Measurements from ENCODE around the gene CDC42EP5.

CDC42EP5 gene

DNA sequence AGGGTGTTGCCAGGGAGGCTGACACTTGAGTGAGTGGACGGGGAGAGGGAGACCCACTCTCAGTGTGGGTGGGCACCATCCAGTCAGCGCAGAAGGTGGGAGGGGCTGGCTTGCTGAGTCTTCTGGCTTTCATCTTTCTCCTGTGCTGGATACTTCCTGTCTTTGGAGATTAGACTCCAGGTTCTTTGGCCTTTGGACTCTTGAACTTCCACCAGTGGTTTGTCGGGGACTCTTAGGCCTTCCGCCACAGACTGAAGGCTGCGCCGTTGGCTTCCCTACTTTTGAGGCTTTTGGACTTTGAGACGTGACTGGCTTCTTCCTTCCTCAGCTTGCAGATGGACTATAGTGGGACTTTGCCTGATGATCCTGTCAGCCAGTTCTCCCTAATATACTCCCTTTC lies 28.4 kb downstream of the CDC42EP5 start:
- DNase-seq: no peak

DNA sequence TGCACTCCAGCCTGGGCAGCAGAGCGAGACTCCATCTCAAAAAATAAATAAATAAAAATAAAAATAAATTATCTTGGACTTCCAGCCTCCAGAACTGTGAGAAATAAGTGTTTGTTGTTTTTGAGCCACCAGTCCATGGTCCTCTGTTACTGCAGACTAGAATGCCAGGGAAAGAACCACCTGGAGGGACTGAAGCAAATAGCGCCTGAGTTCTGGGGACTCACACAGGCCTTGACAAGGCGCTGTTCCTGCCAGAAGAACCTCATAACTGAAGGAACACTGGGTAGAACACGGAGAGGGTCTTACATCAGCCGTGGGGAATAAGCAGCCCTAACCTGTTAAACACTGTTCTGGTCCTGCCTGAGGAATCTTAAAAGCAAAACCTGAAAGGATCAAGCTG lies 32.5 kb downstream of the CDC42EP5 start:
- no peak for DNase-seq

DNA sequence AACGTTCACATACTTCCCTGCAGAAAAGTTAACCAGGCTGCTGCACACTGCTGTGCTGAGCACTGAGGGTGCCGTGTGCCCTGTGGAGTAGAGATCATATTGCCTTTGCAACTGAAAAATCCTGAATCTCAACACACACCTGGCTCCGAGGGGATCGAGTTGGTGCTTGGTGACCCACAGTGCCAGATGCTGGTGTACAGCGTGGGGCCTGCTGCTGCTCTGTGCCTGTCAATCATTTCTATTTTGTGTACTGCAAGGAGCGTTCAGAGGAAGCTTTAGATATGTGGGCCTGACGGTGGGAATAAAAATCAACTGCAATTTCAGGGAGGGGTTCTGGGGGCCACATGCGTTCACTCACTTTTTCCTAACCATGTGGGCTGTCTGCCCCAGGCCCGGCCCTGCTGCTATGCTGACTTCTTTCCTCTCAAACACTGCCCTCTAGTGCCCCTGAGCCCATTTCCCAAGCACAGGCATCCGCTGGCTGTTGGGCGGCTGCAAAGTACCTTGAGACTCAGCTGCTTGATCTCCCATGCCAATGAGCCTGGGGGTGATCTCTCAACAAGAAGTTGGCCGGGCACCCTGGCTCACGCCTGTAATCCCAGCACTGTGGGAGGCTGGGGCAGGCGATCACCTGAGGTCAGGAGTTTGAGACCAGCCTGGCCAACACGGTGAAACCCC lies 33.8 kb downstream of the CDC42EP5 start:
- DNase-seq: peak; percentile 85

DNA sequence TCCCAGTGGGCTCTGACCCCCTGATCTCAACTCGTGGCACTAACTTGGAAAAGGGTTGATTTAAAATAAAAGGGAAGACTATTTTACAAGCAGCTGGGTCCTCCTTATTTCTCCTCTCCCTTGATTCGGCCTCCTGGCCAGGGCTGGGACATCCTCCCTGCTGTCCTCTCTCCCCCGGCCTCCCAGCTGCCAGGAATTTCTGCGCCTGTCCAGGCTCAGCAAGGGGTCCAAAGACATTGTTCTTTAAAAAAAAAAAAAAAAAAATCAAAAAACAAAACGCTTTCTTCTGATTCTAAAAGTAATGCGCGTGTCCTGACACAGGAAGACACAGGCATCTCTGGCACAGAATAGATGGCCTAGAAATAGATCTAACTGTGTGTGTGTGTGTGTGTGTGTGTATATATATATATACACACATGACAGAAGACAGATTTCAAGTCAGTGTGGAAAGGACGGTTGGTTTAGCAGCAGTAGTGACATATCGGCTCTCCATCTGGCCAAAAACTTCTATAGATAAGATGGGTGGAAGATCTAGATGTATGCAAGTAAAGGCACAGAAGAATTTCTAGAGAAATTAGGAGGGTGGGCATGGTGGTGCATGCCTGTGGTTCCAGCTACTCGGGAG lies 36.4 kb downstream of the CDC42EP5 start:
- no peak for DNase-seq

DNA sequence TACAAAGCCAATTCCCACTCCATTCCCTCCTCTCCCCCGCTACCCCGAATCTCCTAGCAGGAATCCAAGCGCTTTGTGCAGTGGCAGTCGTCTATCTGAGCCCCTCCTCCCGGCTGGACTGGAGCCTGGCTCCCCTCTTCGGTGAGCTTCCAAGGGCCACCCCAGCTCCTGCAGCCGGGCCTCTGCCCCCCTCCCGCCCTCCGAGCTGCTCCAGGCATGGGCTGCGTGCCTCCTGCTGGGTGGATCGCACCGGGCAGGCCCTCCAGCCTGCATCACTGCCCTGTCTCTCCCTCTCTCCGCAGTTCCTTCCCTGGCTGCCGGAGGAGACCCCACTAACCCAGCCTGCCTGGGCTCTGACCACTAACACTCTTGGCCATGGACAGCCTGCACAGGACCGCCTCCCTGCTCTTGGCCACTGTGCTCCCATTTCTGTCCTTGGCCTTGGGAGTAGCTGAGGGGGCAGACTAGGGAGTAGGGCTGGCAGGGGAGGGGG lies 37.0 kb downstream of the CDC42EP5 start:
- DNase-seq: no peak

DNA sequence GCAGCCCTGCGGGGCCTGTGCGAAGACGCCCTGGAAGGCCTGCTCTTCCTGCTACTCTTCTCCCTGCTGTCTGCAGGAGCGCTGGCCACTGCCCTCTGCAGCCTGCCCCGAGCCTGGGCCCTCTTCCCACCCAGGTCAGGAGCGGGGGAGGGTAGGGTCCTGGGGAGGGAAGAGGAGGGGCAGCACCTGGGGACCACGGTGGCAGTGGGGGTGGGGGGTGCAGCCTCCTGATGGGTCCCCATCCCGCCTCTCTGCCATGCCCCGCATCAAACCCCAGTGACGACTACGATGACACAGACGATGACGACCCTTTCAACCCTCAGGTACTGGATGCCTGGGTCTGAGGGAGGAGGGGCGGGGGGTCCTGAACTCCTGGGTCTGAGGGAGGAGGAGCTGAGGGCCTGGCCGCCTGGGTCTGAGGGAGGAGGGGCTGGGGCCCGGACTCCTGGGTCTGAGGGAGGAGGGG lies 37.5 kb downstream of the CDC42EP5 start:
- DNase-seq: peak; percentile 51

DNA sequence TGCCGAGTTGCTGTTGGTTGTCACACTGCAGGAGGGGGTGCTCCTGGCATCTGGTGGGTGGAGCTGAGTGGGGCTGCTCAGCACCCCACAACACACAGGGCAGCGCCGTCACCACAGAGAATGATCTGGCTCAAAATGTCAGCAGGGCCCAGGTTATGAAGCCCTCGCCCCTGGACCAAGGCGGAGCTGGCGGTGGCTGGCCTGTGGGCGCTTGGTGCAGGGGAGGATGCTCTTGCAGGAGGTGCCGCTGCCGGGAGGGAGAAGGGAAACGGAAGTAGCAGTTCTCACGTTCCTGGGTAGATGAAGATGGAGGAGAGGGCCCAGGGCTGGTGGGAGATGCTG lies 38.3 kb downstream of the CDC42EP5 start:
- DNase-seq: no peak

DNA sequence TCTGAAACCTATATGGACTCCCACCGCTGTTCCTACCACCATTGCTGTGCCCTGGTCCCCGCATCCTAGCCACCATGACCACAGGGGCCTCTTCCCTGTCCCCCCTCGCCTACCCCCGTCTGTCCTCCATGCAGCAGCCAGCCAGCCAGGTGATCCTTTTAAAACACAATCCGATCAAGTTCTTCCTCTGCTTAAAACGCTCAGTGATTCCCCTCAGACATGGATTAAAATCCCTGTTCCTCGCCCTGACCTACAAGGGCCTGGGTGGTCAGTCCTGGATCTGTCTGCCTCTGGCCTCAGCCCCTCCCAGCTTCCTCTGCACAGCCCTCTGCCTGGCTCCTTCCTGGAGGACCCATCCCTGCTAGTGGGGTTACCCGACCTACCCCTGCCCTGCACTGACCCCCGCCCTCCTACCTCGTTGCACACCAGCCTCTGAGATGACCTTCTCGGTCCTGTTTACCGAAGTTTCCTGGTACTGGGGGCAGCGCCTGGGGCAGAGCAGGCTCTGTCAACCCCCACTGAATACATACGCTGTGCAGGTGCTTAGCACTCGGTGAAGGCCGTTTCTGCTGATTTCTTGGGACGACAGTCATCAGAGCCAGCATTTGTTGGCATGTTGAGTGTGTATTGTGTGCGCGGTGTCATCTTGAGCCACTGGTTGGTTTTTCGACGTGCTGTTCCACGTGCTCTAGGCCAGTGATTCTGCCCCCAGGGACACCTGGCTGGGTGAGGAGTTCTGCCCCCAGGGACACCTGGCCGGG lies 38.8 kb downstream of the CDC42EP5 start:
- peak; percentile 47 for DNase-seq

DNA sequence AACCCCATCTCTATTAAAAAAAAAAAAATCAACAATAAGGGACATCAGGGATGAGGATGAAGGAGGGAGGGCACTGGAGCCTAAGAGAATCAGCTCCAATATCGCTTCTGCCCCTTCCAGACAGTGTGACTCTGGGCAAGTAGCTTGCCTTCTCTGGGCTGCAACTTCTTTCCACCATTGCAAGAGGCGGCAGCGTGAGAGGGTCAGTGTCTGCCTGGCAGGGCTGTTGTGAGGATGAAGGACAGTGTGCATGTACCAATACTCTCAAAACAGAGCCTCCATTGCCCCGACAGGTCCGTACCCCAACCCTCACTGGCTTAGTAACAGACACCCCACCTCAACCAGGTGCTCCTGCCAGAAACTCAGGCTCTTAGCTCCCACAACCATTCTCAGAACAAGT lies 39.4 kb downstream of the CDC42EP5 start:
- no peak for DNase-seq

DNA sequence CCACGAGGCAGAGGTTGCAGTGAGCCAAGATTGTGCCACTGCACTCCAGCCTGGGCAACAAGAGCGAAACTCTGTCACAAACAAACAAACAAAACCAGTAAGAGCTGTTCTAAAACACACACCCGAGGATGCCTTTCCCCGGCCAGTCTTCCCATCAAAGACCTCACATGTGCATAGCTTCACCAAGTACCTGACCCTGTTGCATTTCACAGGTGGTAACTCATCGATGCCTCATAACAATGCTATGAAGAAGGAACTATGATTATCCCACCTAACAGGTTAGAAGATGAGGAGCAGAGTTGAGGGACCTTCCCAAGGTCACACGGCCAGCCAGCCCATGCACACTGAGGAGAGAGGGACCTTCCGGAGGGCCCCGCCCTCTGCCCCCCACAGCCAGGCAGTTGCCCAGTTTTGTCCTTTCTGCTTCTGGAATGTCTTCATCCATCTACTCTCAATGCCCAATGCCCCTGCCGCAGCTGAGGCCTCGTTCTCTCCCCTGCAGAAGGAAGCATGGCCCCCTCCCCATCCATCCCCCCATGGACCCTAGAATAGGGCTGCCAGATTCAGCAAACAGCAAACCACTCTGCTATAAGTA lies 40.9 kb downstream of the CDC42EP5 start:
- peak; percentile 83 for DNase-seq

DNA sequence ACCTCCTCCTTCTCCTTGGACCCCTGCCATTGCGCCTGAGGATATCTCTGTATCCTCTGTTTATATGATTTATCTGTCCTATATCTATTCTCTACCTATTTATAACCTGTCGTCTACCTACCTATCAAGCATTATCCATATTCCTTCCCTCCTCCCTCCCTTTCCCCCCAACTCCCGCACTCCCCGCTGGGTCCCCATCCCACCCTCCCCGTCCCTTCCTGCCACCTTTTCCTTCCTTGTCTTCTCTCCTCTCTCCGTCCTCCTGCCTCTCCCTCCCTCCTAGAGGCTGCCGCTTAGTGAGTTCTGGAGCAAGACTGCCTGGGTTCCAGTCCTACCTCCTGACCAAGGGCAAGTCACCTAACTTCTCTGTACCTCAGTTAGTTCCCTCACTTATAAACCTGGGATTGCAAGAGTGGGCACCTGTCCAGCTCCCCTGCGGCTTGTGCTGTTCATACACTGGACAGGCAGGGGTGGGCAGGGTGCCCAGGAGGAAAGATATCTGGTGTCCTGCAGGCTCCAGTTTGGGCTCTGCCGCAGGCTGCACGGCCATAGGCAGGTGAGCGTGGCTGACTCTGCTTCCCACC lies 41.7 kb downstream of the CDC42EP5 start:
- DNase-seq: no peak

DNA sequence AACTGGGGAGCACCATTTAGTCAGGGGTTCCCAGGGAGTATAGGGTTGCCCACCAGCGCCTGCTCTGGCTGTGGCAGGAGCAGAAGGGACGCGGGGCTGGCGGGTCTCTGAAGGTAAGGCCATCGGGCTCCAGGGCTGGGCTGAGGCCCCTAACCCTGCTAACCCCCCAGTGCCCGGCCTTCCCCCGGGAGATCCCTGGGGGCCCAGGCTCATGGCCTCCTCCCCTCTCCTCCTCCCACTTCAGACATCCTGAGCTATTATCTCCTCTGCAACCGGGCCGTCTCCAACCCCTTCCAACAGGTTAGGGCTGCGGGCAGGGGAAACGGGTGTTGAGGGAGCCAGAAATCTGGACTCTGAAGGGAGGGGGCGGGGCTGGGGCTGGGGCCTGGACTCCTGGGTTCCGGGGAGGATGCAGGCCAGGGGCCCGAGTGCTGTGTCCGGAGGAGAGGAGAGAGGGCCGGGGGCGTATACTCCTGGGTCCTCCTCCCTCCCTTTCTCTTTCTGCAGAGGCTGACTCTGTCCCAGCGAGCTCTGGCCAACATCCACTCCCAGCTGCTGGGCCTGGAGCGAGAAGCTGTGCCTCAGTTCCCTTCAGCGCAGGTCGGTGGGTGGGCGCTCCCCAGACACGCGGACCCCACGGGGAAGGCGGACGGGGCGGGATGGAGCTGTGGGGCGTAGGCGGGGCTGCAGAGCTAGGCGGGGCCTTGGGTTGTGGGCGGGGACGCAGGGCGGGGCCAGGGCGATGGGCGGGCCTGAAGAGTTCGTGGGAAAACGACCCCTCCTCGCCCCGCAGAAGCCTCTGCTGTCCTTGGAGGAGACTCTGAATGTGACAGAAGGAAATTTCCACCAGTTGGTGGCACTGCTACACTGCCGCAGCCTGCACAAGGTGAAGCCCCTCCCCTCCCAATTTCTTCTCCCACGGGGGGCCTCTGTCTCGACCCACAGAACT lies 42.5 kb downstream of the CDC42EP5 start:
- peak; percentile 92 for DNase-seq

DNA sequence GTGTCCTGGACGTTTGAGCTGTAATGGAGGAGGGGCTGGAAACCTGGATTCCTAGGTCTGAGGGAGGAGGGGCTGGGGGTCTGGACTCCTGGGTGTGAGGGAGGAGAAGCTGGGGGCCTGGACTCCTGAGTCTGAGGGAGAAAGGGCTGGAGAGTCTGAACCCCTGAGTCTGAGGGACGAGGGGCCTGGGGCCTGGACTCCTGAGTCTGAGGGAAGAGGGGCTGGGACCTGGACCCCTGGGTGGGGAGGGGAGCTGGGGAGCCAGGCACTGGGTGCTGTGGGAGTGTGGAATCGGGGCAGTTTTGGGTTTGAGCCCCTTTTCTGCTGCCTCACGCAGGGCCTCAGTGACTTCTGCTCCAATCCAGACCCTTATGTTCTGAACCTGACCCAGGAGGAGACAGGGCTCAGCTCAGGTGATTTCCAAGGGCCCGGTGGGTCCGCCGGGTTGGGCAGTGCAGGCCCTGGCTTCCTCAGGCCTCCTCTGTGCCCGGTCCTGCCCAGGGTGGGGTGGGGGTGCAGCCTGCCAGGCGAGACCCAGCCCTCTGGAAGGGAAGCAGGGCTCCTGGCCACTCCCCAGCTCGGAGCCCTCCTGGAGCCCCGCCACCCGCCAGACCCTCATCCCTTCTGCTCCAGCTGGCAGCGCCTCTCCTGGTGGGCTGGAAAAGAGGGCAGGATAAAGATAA lies 43.4 kb downstream of the CDC42EP5 start:
- DNase-seq: no peak

DNA sequence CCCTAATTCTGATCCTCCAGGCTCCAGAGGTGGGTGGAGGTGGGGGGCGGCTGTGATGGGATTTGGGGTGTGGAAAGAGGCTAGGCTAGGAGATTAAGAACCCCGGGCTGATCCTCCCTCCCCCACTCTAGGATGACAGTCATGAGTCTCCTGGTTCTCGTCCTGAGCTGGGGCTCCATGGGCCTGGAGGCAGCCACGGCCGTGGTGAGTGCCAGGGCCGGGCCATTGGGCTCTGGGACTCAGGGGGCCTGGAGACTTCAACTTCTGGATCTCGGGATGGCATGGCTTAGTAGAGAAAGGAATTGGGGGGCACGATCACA lies 44.0 kb downstream of the CDC42EP5 start:
- no peak for DNase-seq

DNA sequence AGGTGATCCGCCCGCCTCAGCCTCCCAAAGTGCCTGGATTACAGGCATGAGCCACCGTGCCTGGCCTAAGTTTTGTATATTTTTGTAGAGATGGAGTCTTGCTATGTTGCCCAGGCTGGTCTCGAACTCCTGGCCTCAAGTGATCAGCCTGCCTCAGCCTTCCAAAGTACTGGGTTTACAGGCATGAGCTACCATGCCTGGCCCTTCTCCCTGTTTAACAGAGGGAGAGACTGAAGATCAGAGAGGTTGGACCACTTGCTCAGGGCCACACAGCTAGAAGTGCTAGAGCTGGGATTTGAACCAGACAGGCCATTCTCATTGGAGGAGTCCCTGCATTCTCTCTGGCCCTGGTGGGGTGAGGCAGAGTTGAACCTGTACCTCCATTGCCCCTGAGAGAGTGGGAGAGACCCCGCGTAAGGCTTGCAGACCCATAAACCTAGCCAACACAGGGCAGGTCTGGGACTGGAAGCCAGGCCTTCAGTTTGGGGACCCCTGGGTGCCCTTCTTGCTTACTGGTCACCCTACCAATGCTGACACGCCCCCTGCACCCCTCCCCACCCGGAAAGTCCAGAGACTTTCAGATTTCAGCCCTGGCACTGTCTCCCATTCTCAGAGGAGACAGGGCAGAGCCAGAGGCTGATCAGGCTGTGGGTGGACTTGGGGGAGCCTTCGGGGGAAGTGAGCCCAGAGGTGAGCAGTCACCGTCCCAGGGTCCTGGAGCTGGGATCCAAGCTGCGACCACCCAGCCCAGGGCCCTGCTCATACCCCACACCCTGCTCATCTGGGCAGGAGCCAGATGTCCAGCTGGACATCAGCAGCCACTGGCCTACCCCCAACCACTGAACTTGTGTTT lies 44.5 kb downstream of the CDC42EP5 start:
- no peak for DNase-seq

DNA sequence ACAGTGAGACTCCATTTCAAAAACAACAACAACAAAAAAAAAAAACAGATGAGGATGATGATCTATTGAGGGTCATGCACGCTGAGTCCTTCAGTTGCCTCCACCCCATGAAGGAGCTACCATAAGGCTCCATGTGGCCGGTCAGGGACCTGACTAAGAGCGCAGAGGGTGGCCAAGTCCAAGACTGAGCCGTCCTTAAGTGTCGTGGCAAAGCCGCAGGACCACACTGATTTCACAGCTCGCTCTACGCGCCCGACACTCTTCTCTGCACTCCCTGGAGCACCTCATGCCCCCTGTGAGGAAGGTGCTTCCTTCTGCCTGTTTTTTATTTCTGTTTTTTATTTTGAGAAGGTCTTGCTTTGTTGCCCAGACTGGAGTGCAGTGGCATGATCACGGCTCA lies 45.5 kb downstream of the CDC42EP5 start:
- DNase-seq: no peak

DNA sequence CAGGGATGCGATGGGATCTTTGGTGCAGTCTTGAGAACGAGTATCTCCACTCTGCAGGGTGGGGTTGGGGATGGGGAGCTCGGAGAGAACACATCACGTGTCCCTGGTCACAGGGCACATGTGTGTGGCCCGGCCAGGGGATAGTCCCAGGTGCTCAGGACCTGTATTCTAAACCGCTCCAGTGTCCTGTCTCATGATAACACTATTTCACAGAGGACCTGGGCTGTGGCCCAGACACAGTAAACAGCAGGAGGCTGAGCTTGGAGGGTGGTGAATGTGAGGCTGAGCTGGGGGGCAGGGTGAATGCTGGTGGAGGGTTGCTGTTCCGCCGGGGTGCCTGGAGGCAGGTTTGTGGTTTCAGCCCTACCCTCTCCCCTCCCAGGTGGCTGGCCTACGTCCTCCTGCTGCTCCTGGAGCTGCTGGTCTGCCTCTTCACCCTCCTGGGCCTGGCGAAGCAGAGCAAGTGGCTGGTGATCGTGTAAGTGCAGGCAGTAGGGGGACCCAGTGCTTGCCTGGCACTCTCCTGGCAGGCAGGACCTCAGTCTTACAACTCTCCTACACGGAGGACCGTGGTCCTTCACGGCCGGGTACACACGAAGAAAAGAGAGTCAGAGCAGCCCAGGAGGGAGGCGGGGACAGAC lies 46.7 kb downstream of the CDC42EP5 start:
- peak; percentile 89 for DNase-seq

DNA sequence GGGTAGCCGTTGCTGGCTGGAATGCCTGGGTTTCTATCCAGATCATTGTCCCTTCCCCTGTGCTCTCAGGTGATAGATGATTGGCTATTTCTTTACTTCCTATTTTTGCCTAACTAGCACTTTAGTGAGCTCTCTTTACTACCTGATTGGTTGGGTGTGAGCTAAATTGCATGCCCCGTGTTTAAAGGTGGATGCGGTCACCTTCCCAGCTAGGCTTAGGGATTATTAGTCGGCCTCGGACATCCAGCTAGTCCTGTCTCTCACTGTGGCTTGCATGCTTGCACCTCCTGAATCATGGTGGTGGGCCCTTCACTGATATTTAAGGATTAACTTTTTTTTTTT lies 47.7 kb downstream of the CDC42EP5 start:
- DNase-seq: no peak

DNA sequence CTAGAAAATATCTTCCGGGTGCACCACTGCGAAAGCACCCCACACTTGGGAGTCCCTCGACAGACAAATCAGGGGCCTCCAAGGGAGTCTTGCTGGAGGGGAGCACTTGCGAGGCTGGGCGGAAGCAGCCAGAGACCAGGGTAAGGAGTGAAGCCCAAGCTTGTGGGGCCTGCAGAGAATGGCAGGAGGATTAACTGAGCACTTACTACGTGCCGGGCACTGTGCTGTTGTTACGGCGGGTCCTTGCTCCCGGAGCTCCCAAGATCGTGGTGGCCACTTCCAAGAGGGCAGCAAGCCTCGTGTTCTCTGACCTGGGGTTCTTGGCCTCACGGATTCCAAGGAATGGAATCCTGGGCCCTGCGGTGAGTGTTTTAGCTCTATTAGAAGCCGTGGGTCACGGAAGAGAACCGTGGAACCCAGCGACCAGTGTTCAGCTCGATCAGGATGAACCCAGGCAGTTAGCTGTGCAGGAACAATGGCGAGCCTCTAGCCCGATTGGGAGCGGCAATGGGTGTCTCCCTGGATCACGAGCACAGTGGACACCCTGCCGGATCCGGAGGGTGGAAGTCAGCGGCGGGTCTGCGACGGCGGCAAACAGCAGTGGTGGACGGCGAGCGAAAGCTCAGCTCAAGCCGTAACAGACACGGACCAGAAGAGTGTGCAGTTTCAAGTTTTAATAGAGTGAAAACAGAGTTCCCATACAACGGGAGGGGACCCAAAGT lies 48.3 kb downstream of the CDC42EP5 start:
- no peak for DNase-seq

DNA sequence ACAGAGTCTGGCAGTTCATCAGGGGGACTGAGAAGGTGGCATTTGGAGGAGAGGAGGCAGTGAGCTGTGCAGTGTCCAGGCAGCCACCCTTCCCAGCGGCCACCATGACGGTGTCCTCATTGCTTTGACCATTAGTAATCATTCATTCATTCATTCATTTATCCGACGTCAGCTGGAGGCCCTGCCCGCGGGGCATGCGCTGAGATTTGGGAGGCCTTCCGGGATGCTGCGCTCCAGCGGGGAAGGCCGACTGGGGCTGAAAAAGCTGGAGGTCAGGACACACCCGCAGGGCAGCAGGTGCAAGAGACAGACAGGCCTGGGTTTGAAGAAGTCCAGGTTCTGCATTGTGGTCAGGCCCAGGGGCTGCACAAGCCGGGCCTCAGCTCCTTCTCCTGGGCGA lies 48.9 kb downstream of the CDC42EP5 start:
- DNase-seq: no peak
